K562 (cell line): Measurements from ENCODE around the gene HIVEP3. TPM values are rescaled to one million over a fixed set of nuclear protein-coding genes. Genes with fewer than 3 reads are reported as not detected.

Experiments
- ATAC-seq: fragments of 200-7000 bp; cut with Tn5 transposase; 3 replicates; pipeline ENCODE4 v1.9.1; 2020; ENCODE audit warnings: moderate library complexity
- BruUV-seq: library from RNA; stranded (reverse); fragments of 400-500 nt; replicated peaks from 2 replicates; lab custom pipeline; 2021; lab: Mats Ljungman, UMichigan
- CTCF ChIA-PET: fragments of 300-600 bp; formaldehyde crosslinking; extraction: SDS; loops from one replicate; lab custom pipeline; 2021; ENCODE audit warnings: low intra/inter-chr PET ratio; lab: Yijun Ruan, JAX
- POLR2A ChIA-PET: fragments of 300-600, 350-650 bp; sonication (Branson Sonifier 250); formaldehyde crosslinking; extraction: SDS; loops from one replicate; lab custom pipeline; 2021; ENCODE audit warnings: antibody characterized with exemption, inconsistent platforms; lab: Yijun Ruan, JAX
- DNase-seq, 4 experiments: peaks; one replicate each; pipeline versions ENCODE4 v3.0.0 to v3.0.0-alpha.2; 2011 to 2018; ENCODE audit warnings: low spot score in 3 of 4, mixed read lengths in 3 of 4; ENCODE audit errors: extremely low read depth in 1 of 4
- FAIRE-seq: peaks from 2 replicates; lab custom pipeline; 2011; peaks lifted over from hg19 to GRCh38; lab: Jason Lieb, UNC
- H2AFZ ChIP-seq: 2 replicates; pipeline ENCODE4 v1.6.0; 2011; ENCODE audit warnings: low read depth, low read length, control low read depth, inconsistent platforms
- H3K27ac ChIP-seq: fragments of 200-600 bp; 3 replicates; pipeline ENCODE4 v1.8.0; 2011; ENCODE audit warnings: low read depth, mild to moderate bottlenecking, control low read depth, inconsistent platforms, low read length, moderate library complexity, mixed read lengths; ENCODE audit errors: extremely low read depth
- H3K27me3 ChIP-seq, 2 experiments: fragments of 300-600 bp in 1 of 2; 2 replicates in 1 of 2; 3 replicates in 1 of 2; pipeline versions ENCODE4 v1.6.0 to v1.8.0; 2011; ENCODE audit warnings: inconsistent platforms in 2 of 2, low read length in 2 of 2, mild to moderate bottlenecking in 1 of 2, mixed read lengths in 1 of 2, moderate library complexity in 1 of 2; ENCODE audit not compliant: control insufficient read depth in 2 of 2, insufficient read depth in 2 of 2
- H3K36me3 ChIP-seq: fragments of 300-600 bp; 3 replicates; pipeline ENCODE4 v1.8.0; 2011; ENCODE audit warnings: mild to moderate bottlenecking, low read length, inconsistent platforms; ENCODE audit not compliant: control insufficient read depth, insufficient read depth
- H3K4me1 ChIP-seq, 2 experiments: fragments of 200-600 bp in 1 of 2; replicated peaks in 1 of 2; 2 replicates in 1 of 2; 3 replicates in 1 of 2; pipeline versions ENCODE4 v1.5.1 to v1.8.0; 2011; ENCODE audit warnings: inconsistent platforms in 2 of 2, low read length in 2 of 2, mild to moderate bottlenecking in 1 of 2, mixed read lengths in 1 of 2, moderate library complexity in 1 of 2; ENCODE audit not compliant: control insufficient read depth in 2 of 2, insufficient read depth in 2 of 2
- H3K4me2 ChIP-seq: 2 replicates; pipeline ENCODE4 v1.6.1; 2011; ENCODE audit warnings: low read length, control low read depth, inconsistent platforms, mixed read lengths; ENCODE audit not compliant: insufficient read depth
- H3K4me3 ChIP-seq: fragments of 200-600 bp; sonication (generic), shearing (Covaris generic); 2 replicates; pipeline ENCODE4 v1.5.1; 2016; ENCODE audit warnings: control low read depth, inconsistent platforms
- H3K79me2 ChIP-seq: fragments of 200-600 bp; 3 replicates; pipeline ENCODE4 v1.8.0; 2011; ENCODE audit warnings: low read length, inconsistent platforms; ENCODE audit not compliant: control insufficient read depth, insufficient read depth
- H3K9ac ChIP-seq, 2 experiments: 2 replicates each; pipeline versions ENCODE4 v1.6.0 to v1.6.1; 2011; ENCODE audit warnings: low read depth in 2 of 2, low read length in 2 of 2, control low read depth in 1 of 2, inconsistent platforms in 1 of 2, mild to moderate bottlenecking in 1 of 2, mixed read lengths in 1 of 2; ENCODE audit not compliant: insufficient read depth in 1 of 2
- H3K9me1 ChIP-seq: one replicate; pipeline ENCODE4 v1.6.0; 2011; ENCODE audit warnings: inconsistent platforms, mild to moderate bottlenecking, low read length, moderate library complexity; ENCODE audit not compliant: control insufficient read depth, insufficient read depth
- H3K9me3 ChIP-seq: replicated peaks from 2 replicates; pipeline ENCODE4 v1.5.1; 2011; ENCODE audit warnings: low read depth, low read length, inconsistent platforms; ENCODE audit not compliant: control insufficient read depth, insufficient read depth
- H4K20me1 ChIP-seq: replicated peaks from 2 replicates; pipeline ENCODE4 v1.6.1; 2011; ENCODE audit warnings: low read length, inconsistent platforms, mixed read lengths; ENCODE audit not compliant: control insufficient read depth, insufficient read depth
- HSF4 ChIP-seq: fragments of 250-450 bp; sonication (Bioruptor Pico); IDR thresholded peaks from 2 replicates; pipeline ENCODE4 v2.1.2; 2022; ENCODE audit warnings: mild to moderate bottlenecking, moderate library complexity, borderline replicate concordance
- RBM25 ChIP-seq: fragments of 200-400 bp; formaldehyde crosslinking; IDR thresholded peaks from 2 replicates; pipeline ENCODE4 v1.6.1; 2018; ENCODE audit warnings: low read length, low read depth, moderate library complexity; ENCODE audit not compliant: severe bottlenecking
- RFX1 ChIP-seq: fragments of 450-650 bp; IDR thresholded peaks from 2 replicates; pipeline ENCODE4 v1.6.1; 2016; ENCODE audit warnings: mild to moderate bottlenecking, moderate library complexity
- WGBS: fragments of 100-300 bp; shearing (Covaris generic); methylation state at CpG from one replicate; pipeline ENCODE4 v1.1.6; 2016; ENCODE audit warnings: low coverage, mixed read lengths; ENCODE audit not compliant: insufficient coverage; ENCODE audit errors: missing lambda C conversion rate; 5-methylcytosine and 5-hydroxymethylcytosine counted together
- in situ Hi-C: fragments of 300-500 bp; cut with MboI; formaldehyde crosslinking; loops from 4 replicates; pipeline ENCODE4 v1.15.0; 2018; ENCODE audit warnings: inconsistent platforms, mixed read lengths
- intact Hi-C: fragments of 100-400 bp; cut with micrococcal nuclease; formaldehyde crosslinking; loops from 2 replicates; pipeline ENCODE4 v1.14.2; 2022
- polyA plus RNA-seq, 8 experiments: library from polyadenylated mRNA; depleted of rRNA in 4 of 8; stranded (reverse) in 5 of 8; unstranded in 3 of 8; fragments of >200 nt; fragmentation: Nextera tagmentation in 2 of 8; fragmentation: Illumina TruSeq in 1 of 8; extraction: Ambion mirVana in 2 of 8; extraction: Trizol in 1 of 8; gene quantifications; 2 replicates each; pipeline versions ENCODE4 v1.2.1 to v1.2.3, GENCODE V29; 2011 to 2014; ENCODE audit warnings: inconsistent platforms in 1 of 8, missing spikeins in 1 of 8
- total RNA-seq, 7 experiments: library from RNA; depleted of rRNA in 6 of 7; stranded (reverse); fragments of >200 nt in 6 of 7; fragmentation: Illumina TruSeq in 2 of 7; extraction: Trizol in 2 of 7; gene quantifications; 2 replicates each; pipeline versions ENCODE4 v1.2.1 to v1.2.3, GENCODE V29; 2011 to 2021; ENCODE audit warnings: low replicate concordance in 1 of 7
- TF ChIP-seq, protein P1 (sequence below): sonication (generic); formaldehyde crosslinking; IDR thresholded peaks from 2 replicates; pipeline ENCODE4 v1.8.0; 2022; ENCODE audit warnings: missing genetic modification reagents, mild to moderate bottlenecking, moderate library complexity, borderline replicate concordance

HIVEP3 gene
- total and polyA plus RNA-seq, 9 of the 15 experiments (the other 6 are each of a cell fraction or from before 2014, with no cell fraction given): 0.09 to 0.58 (median 0.34) TPM; not detected in 1

DNA sequence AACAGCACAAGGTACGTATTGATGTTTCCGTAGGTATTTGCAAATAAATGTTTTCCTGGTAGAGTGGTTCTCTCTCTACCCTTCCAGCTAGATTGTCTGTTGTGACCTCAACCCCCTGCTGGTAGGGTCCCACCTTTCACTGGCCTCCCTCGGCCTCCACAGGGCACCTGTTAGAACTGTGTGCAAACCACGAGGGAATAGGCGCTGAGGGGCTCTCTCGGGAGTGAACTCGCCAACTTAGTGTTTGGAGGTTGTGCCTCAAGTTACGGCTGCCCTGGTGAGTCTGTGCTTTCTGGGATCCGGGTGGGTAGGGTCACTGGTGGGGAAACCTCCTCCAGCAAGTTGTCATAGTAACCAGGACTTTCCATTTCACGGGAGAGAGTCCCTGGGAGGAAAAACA, 229.6 kb downstream of the HIVEP3 start:
- peaks cover 20 to 33% of the 10 kb centered on the region in 2 experiments for H3K27me3 ChIP-seq
- H3K4me3 ChIP-seq: no peak overlapping the region
- no TSS peak for BruUV-seq
- no peaks in the 10 kb centered on the region for H3K9me1 ChIP-seq
- WGBS: 1% methylated on average over 10 of the region's 10 CpGs
- no peak for ATAC-seq
- CTCF ChIA-PET: no interaction called here
- H3K79me2 ChIP-seq: no peaks in the 10 kb centered on the region
- no peak overlapping the region for H2AFZ ChIP-seq
- no peak overlapping the region for H3K4me2 ChIP-seq
- no peak for DNase-seq
- intact Hi-C loops: no loop called here
- no peak overlapping the region for H3K9ac ChIP-seq
- no peak for TF ChIP-seq HSF4 (CRISPR knock-in tag)
- peak; percentile 48 for TF ChIP-seq RFX1
- no peak overlapping the region for H3K27ac ChIP-seq
- no peaks in the 10 kb centered on the region for H4K20me1 ChIP-seq
- POLR2A ChIA-PET: interaction anchor here (0.8 kb wide), 1 partner anchor 126 kb away, joined by 3 read pairs; no protein-coding TSS in a partner anchor
- no peaks in the 10 kb centered on the region for H3K36me3 ChIP-seq
- FAIRE-seq: no peak
- H3K9me3 ChIP-seq: no peaks in the 10 kb centered on the region
- in situ Hi-C loops: no loop called here
- H3K4me1 ChIP-seq: peaks cover 2 to 3% of the 10 kb centered on the region in 2 experiments; a peak in 4 of 5 replicates

DNA sequence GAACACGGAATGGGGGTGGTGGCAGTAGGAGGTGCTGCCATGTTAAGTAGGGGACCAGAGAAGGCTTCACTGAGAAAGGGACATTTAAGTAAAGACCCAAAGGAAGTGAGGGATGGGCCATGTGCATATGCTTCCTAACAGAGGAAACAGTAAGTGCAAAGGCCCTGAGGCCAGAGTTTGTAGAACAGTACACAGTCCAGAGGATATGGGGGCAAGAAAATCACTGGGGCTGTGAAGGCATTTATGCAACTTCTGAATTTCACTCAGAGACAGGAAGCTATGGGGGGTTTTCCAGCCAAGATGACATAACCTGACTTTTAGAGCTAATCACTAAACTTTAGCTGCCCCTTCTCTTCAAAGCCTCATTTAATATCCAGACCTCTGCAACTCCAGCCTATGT, 231.7 kb downstream of the HIVEP3 start:
- intact Hi-C loops: no loop called here
- no peaks in the 10 kb centered on the region for H3K9me3 ChIP-seq
- no peaks in the 10 kb centered on the region for H4K20me1 ChIP-seq
- no peak overlapping the region for H3K9ac ChIP-seq
- DNase-seq: no peak
- TF ChIP-seq, protein P1, sequence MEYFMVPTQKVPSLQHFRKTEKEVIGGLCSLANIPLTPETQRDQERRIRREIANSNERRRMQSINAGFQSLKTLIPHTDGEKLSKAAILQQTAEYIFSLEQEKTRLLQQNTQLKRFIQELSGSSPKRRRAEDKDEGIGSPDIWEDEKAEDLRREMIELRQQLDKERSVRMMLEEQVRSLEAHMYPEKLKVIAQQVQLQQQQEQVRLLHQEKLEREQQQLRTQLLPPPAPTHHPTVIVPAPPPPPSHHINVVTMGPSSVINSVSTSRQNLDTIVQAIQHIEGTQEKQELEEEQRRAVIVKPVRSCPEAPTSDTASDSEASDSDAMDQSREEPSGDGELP (CRISPR knock-in tag): no peak
- TF ChIP-seq RBM25: peak; percentile 29
- TF ChIP-seq, all 486 proteins: peak for 1
- WGBS: 0% methylated on average over 1 of the region's 1 CpG
- CTCF ChIA-PET: no interaction called here
- Histone ChIP-seq H3K27me3 (peaks cover 15 to 40% of the 10 kb centered on the region in 2 experiments), H3K79me2 (no peaks in the 10 kb centered on the region), H3K4me3 (no peak overlapping the region), H3K27ac (no peak overlapping the region), H3K4me2 (no peak overlapping the region), H3K9me1 (no peaks in the 10 kb centered on the region), H3K36me3 (no peaks in the 10 kb centered on the region), H3K4me1 (peaks cover 5 to 9% of the 10 kb centered on the region in 2 experiments; a peak in 4 of 5 replicates), H2AFZ (no peak overlapping the region)
- FAIRE-seq (no peak), ATAC-seq (no peak)
- no TSS peak for BruUV-seq
- in situ Hi-C loops: no loop called here
- POLR2A ChIA-PET: interaction anchor here (0.8 to 1.1 kb wide), 2 partner anchors 31 to 163 kb away, joined by 3 to 4 read pairs; no protein-coding TSS in a partner anchor
